Measurements from ENCODE around the gene SYNJ2.
"Not testable (repeated sequence)": the region's sequence is repeated elsewhere in the genome, so short reads cannot be mapped to it uniquely, and the experiment has no call there.

SYNJ2 gene

GRCh38 chr6:157959451-157960227 is 22.0 kb upstream of the SYNJ2 start:
- no peak for DNase-seq

- no peak for DNase-seq
Observed at GRCh38 chr6:157961153-157961831, 20.4 kb upstream of the SYNJ2 start.

GRCh38 chr6:157961832-157962575 is 19.7 kb upstream of the SYNJ2 start:
- DNase-seq = no peak

- peak in 1 of 2 donors; percentile 29 for DNase-seq
Observed at GRCh38 chr6:157962601-157963302, 18.9 kb upstream of the SYNJ2 start.

- DNase-seq = peak in 1 of 2 donors; percentile 31
Observed at GRCh38 chr6:157964100-157964499, 17.6 kb upstream of the SYNJ2 start.

GRCh38 chr6:157965387-157965786 is 16.3 kb upstream of the SYNJ2 start:
- no peak for DNase-seq

GRCh38 chr6:157966589-157966977 is 15.1 kb upstream of the SYNJ2 start:
- DNase-seq = no peak

GRCh38 chr6:157967020-157967419 is 14.6 kb upstream of the SYNJ2 start:
- DNase-seq = no peak

GRCh38 chr6:157967486-157967885 is 14.2 kb upstream of the SYNJ2 start:
- DNase-seq = no peak

GRCh38 chr6:157972177-157972576 is 9.5 kb upstream of the SYNJ2 start:
- DNase-seq = not testable (repeated sequence)

GRCh38 chr6:157974341-157974894 is 7.2 kb upstream of the SYNJ2 start:
- DNase-seq = no peak

- no peak for DNase-seq
Observed at GRCh38 chr6:157974967-157975366, 6.7 kb upstream of the SYNJ2 start.

- DNase-seq = no peak
Observed at GRCh38 chr6:157975456-157975855, 6.2 kb upstream of the SYNJ2 start.

GRCh38 chr6:157976345-157977175 is 5.1 kb upstream of the SYNJ2 start:
- no peak for DNase-seq

- DNase-seq = no peak
Observed at GRCh38 chr6:157977176-157977804, 4.4 kb upstream of the SYNJ2 start.

GRCh38 chr6:157978021-157978783 is 3.5 kb upstream of the SYNJ2 start:
- DNase-seq = no peak

- DNase-seq = no peak
Observed at GRCh38 chr6:157980288-157981131, 1.2 kb upstream of the SYNJ2 start.

GRCh38 chr6:157981132-157981394 is 600 bp upstream of the SYNJ2 start:
- DNase-seq = no peak

GRCh38 chr6:157982102-157982562 is 469 bp downstream of the SYNJ2 start:
- no peak for DNase-seq

Measured in bone marrow (tissue), 2 donors.